ENCODE data around the gene SLC25A38. TPM values are rescaled to one million over a fixed set of nuclear protein-coding genes. Genes with fewer than 3 reads are reported as not detected.

The SLC25A38 gene
- total and polyA plus RNA-seq, 3 donors from 2014 or later: 41.8 to 52.9 (median 46.1) TPM

- TF ChIP-seq CTCF (IDR thresholded peaks at IDR 0.05): no peak
- TF ChIP-seq POLR2A (IDR thresholded peaks at IDR 0.05): no peak
- H3K36me3 ChIP-seq (ENCODE audit: low read depth, missing control alignments): no peaks in the 10 kb centered on the region
- intact Hi-C loops (cut with DNase I; ENCODE audit: low total_unique reads): no loop called here
- no peak overlapping the region for H3K4me3 ChIP-seq
- H3K27me3 ChIP-seq: no peaks in the 10 kb centered on the region
- 62 to 64% methylated on average over 9 of the region's 9 CpGs for WGBS, 2 donors
- no peaks in the 10 kb centered on the region for H3K9me3 ChIP-seq
- H3K4me1 ChIP-seq: peaks cover 21% of the 10 kb centered on the region
- H3K27ac ChIP-seq: no peak overlapping the region
- DNase-seq: no peak
Measured at GRCh38 chr3:39385456-39386090, 2.4 kb downstream of the SLC25A38 start.

- WGBS, 2 donors: 69 to 73% methylated on average over 5 of the region's 5 CpGs
- no peaks in the 10 kb centered on the region for H3K36me3 ChIP-seq (ENCODE audit: low read depth, missing control alignments)
- H3K27ac ChIP-seq: no peak overlapping the region
- H3K9me3 ChIP-seq: no peaks in the 10 kb centered on the region
- no peaks in the 10 kb centered on the region for H3K27me3 ChIP-seq
- no peak for DNase-seq
- peaks cover 21% of the 10 kb centered on the region for H3K4me1 ChIP-seq
- TF ChIP-seq CTCF (IDR thresholded peaks at IDR 0.05) (no peak), POLR2A (IDR thresholded peaks at IDR 0.05) (no peak)
- H3K4me3 ChIP-seq: no peak overlapping the region
- intact Hi-C loops (cut with DNase I; ENCODE audit: low total_unique reads): no loop called here
Measured at GRCh38 chr3:39386318-39386717, 3.1 kb downstream of the SLC25A38 start.

GRCh38 chr3:39387411-39387975 lies 4.3 kb downstream of the SLC25A38 start:
- intact Hi-C loops (cut with DNase I; ENCODE audit: low total_unique reads): no loop called here
- WGBS, 2 donors: 67 to 94% methylated on average over 1 of the region's 1 CpG

GRCh38 chr3:39388153-39388552 lies 5.0 kb downstream of the SLC25A38 start:
- intact Hi-C loops (cut with DNase I; ENCODE audit: low total_unique reads): no loop called here
- Histone ChIP-seq H3K9me3 (no peaks in the 10 kb centered on the region), H3K36me3 (ENCODE audit: low read depth, missing control alignments) (no peaks in the 10 kb centered on the region), H3K4me3 (no peak overlapping the region), H3K4me1 (peaks cover 11% of the 10 kb centered on the region), H3K27me3 (no peaks in the 10 kb centered on the region), H3K27ac (no peak overlapping the region)
- DNase-seq: no peak
- WGBS, 2 donors: 78 to 81% methylated on average over 2 of the region's 2 CpGs
- TF ChIP-seq POLR2A (IDR thresholded peaks at IDR 0.05) (no peak), CTCF (IDR thresholded peaks at IDR 0.05) (no peak)

More at GRCh38 chr3:39387411-39387975, 4.3 kb downstream of the SLC25A38 start:
- H3K36me3 ChIP-seq (ENCODE audit: low read depth, missing control alignments): no peaks in the 10 kb centered on the region
- no peak overlapping the region for H3K4me3 ChIP-seq
- H3K27ac ChIP-seq: no peak overlapping the region
- no peak for DNase-seq
- H3K27me3 ChIP-seq: no peaks in the 10 kb centered on the region
- no peak for TF ChIP-seq CTCF (IDR thresholded peaks at IDR 0.05)
- no peak for TF ChIP-seq POLR2A (IDR thresholded peaks at IDR 0.05)
- H3K4me1 ChIP-seq: peaks cover 15% of the 10 kb centered on the region
- H3K9me3 ChIP-seq: no peaks in the 10 kb centered on the region
